DMS 273 (cell line): ENCODE results near the gene RAB35.

ENCODE experiments used
- DNase-seq: peaks from one replicate; lab custom pipeline; 2025; ENCODE audit not compliant: unreplicated experiment; lab: John Stamatoyannopoulos, UW

The RAB35 gene

GRCh38 chr12:120116441-120116791 lies at the start of gene RAB35:
RAB35 (minus strand) TSS chr12:120116753; CDS start chr12:120116650, 103 bp downstream.
- no peak for DNase-seq

DNA sequence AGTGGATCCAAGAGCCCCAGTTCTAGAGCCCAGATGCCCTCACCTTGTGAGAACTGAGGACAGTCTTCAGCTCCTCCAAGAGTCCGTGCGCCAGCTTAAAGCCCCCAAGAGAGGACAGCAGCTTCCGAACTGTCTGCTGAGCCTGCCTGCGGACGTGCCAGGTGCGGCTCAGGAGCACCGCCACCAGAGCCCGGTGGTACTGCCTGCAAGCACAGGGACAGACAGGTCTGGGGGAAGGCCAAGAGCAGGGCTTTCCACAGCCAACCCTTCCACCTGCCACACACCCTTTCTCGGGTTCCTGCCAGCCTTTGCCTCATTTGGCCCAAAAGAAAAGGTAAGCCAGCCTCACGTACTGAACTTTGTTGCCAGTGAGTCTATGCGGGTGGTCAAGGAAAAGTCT lies 47.7 kb upstream of the RAB35 start:
- no peak for DNase-seq

DNA sequence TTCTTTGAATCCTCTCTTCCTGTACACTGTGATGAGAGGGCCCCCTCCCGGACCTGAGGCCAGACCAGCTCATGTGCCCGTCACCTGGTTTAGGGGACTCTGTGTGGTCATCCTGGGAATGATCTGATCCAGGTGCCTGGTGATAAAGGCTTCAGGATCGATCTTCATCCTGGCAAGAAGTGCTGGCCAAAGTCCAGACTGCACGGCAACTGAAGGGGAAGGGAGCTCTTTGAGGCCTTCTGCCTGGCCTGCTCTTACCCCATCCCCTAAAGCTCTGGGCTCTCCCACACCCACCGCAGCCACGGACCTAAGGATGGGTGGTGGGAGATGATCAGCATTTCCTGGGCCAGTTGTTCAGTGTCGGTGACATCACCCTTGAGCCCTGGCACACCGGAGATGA lies 46.2 kb upstream of the RAB35 start:
- DNase-seq = no peak

GRCh38 chr12:120161852-120162251 lies 45.3 kb upstream of the RAB35 start:
- DNase-seq = no peak

GRCh38 chr12:120159509-120160237 lies 43.1 kb upstream of the RAB35 start:
- no peak for DNase-seq

DNA sequence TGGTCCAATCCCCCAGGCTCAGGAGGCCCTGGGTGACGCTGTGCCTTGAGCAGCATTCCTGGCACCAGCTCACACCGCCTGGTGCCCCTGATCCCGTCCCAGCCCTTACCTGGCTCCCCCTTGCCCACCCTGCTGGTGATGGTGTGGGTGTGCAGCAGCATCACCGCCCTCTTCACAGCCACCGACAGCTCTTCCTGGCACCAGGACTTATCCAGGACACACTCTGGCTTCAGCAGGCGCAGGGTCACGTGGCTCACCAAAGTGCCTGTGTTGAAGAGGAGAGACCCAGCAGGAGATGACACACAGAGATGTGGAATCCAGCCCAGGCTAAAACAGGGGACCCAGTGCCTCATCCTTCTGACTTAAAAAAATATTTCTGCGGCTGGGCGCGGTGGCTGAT lies 41.8 kb upstream of the RAB35 start:
- DNase-seq = no peak

GRCh38 chr12:120157678-120158077 lies 41.1 kb upstream of the RAB35 start:
- DNase-seq = no peak

DNA sequence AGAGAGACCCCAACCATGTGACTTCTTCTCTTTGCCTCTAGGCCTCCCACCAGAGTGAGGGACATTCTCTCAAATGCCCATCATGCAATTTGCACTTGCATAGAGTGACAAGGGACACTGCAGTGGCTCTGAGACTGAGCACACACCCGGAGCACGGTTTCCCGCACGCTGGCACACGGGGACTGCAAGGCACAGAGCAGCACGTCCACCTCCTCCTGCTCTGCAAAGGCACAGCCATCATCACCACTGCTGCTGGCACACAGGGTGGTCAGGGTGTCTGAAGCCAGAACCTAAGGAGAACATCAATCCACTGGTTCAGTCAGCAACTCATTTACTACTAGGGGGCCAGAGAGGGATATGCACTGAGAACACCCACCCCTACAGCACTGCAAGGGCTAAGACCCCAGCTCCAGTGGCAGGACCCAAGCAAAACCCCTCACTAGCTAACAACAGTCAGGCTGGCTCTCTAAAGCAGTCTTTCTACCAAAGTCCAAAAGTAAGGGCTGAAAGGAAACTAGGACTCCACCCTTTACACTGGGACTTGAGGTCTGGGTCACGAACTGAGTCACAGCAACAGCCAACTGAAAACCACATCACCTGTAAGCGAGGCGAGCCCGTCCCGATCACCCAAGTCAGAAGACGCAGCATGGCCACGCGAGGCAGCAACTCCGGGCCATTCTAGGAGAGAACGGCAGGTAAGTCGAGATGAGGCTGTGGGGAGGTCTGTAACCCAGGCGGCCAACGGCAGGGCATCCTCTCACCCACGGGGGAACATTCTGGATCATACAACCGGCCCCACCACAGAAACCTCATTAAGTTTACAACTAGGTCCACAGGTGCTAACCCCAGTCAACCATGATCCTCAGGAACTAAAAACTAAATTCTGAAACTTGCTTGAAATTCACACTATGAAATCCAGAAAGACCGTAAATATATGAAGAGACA lies 40.0 kb upstream of the RAB35 start:
- no peak for DNase-seq

- no peak for DNase-seq
Measured at GRCh38 chr12:120155072-120155471, 38.5 kb upstream of the RAB35 start.

DNA sequence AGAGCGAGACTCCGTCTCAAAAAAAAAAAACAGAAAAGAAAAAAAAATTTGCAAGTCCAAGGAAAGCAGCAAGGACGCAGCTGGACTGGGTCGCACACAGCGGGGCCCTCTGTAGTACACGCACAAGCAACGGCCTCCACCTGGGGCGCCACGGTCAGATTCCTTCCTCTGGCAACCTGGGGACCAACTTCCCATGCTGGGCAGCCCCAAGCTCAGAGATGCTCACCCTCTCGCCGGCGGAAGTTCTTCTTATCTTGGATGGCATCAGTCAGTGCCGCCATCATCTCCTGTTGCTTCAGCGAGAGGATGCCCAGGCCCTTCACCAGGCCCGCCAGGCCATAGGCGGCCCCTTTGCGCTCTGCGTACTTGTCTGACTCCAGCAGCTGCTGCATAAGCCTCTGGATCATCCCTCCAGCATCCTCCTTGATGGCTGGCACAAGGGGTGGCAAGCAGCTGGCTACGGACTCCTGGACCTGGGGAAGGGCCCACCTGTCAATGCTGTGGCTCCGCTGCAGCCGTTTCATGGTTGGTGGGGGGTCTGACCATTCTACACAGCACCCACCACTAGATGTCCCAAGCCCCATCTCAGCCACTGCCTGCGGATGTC lies 34.5 kb upstream of the RAB35 start:
- DNase-seq = no peak

DNA sequence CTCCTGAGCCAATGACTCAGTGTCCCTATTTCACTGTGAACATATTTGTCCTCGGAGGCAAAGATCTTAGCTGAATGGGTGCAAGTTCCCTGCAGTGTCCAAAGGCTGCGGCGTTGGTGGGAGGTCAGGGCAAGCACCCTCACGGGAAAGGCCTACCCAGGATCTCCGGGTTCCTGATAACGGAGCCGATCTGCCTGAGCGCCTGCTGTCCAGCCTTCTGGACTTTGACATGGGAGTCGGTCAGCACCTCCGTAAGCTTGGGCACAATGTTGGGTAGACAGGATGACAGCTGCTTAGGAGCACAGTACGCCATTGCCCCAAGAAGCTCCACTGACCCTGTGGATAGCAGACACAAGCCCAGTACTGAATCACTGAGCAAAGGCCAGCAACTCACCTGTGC lies 31.5 kb upstream of the RAB35 start:
- DNase-seq = no peak

DNA sequence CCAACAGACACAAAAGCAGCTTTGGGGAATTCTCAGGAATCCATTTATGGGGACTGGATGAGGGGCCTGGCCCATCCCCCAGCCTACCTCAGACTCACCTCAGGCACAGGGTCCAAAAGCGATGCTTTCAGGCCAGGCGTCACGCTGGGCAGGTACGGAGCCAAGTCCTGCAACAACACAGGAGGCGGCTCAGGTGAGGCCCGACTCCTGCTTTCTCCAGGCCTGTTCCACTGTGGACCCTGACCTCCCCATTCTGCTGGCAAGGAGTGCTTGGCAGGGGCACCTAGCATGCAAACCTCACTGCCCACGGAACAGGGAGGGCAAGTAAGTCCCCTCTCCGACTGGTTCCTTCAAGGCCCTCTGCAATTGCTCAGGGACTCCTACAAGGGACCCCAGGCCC lies 28.6 kb upstream of the RAB35 start:
- DNase-seq = no peak

GRCh38 chr12:120144215-120144614 lies 27.7 kb upstream of the RAB35 start:
- no peak for DNase-seq

DNA sequence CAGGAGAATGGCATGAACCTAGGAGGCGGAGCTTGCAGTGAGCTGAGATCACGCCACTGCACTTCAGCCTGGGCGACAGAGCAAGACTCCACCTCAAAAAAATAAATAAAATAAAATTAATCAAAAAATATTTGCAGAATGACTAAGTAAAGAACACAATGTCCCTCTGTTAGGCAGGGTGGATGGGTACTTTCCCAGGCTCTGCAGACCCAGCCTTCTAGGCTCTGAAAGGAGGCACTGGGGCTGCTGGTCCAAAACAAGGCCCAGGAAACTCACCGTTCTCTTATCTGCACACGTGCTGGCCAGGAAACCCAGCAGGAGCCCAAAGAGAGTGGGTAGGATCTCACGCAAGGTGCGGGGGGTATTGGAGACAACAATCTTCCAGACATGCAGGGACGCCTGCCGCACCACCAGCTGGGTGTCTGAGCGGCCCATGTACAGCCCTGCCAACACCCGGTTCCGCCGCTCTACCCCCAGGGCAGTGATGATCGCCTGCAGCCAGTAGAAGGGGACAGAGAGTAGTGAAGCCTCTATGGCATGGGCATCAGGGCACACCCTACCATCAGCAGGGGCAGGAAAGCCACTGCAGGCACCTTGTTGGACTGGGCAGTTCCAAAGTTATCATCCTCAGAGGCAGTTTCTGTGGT lies 25.8 kb upstream of the RAB35 start:
- no peak for DNase-seq

DNA sequence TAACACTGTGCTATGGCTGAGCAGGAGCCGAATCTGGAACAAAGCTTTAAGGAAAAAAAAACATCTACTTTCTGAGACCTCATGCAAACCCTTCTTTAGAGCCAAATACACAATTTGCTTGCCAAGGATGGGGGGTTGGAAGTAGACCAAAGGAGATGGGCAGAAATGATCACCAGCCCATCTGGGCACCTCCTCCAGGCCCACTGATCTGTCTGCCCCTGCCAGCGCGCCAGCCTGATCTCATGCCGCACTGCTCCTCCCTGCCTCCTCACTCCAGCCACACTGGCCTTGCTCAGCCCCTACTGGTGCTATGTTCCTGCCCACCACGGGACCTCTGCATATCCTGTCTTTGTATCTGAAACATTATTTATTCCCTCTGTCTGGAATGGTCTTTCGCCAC lies 24.8 kb upstream of the RAB35 start:
- DNase-seq = no peak

DNA sequence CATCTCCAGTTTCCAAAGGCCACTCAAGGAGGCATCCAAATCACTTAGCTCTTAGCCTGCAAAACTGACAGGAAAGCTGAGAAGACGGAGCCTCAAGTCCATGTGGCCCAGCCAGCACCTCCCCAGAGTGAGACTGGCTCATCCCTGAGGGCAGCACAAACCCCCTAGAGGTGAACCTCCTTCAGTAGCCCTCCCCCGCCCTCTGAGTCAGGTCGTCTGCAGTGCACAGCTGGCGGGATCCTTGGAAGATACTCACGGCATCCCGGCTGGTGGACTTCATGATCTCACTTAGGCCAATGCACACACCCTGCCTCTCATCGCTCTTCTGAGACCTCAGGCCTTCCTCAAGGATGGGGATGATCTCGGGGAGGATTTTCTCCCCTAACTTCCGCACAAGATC lies 24.1 kb upstream of the RAB35 start:
- DNase-seq = no peak

GRCh38 chr12:120139958-120140357 lies 23.4 kb upstream of the RAB35 start:
- DNase-seq = no peak

GRCh38 chr12:120138366-120138765 lies 21.8 kb upstream of the RAB35 start:
- no peak for DNase-seq

GRCh38 chr12:120137833-120138232 lies 21.3 kb upstream of the RAB35 start:
- no peak for DNase-seq

- DNase-seq = no peak
Measured at GRCh38 chr12:120136093-120136770, 19.7 kb upstream of the RAB35 start.
